ENCODE results near the gene LENG9. TPM values are rescaled to one million over a fixed set of nuclear protein-coding genes. Genes with fewer than 3 reads are reported as not detected.
A peak's percentile ranks its signal among the peaks of the same experiment; 100 is the strongest.
"Not testable (repeated sequence)": the region's sequence is repeated elsewhere in the genome, so short reads cannot be mapped to it uniquely, and the experiment has no call there.

The LENG9 gene
- 1 to 10 TPM; 4.2 to 5.1 TPM for total RNA-seq
- long read RNA-seq, donor 1, result 0 reads
- long read RNA-seq, donor 2, result 0 reads

DNA sequence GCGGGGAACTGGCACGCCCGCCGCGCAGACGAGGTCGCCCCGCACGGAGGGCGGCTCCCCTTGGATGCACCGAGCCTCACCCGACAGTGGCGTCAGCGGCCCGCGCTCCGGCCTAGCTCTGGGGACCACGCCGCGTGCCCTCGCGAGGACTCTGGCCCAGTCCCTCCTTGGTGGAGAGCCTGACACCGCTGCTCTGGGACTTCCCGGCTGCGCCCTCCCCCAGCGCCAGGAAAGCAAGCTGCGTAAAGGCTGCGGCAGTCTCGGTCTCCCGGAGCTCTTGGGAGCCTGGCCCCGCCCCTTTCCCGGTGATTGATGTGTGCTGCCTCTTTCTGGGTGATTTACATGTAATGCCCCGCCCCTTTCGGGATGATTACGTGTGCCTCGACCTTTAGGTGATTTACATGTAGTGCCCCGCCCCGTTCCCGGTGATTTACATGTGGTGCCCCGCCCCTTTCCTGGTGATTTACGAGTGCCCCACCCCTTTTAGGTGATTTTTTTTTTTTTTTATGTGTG, at the start of gene LENG9:
Gene LENG9, minus strand, starts transcription at position 248 of the 513 bp plus-strand sequence. CDS start 252 bp downstream, outside the sequence.
- intact Hi-C loops (cut with DNase I), result no loop called here
- peak; percentile 100 for DNase-seq (ENCODE audit: low spot score)

DNA sequence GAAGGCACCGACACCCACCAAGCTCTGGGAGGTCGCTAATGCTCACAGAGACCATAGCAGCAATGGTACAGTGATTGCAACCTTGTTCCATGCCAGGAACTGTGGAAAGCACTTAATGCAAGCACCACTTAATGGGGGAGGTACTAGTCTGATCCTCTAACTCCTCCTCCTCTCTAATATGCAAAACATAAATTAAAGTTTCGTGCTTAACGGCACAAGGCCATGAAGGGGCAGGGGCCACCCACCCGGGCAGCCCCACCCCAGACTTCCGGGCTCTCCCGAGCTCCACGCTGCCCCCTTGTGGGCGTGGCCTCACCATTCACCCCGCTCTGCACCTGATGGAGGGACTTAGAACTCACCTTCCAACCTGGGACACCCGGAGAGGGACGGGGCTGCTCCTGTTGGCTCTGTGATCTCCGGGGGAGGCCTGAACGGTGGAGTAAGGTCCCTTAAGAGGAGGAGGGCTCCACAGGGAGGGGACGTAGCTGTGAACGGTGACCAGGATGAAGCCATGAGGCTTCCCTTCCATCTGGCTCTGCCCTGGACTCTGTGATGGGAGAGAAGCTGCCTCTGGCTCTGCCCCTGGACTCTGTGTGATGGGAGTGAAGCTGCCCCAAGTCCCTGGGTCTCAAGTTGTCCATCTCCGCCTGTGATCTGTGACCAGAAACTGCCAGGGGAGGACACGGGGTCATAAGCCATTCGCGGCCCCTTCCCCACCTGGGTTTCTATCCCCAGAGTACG, 45.8 kb upstream of the LENG9 start:
- intact Hi-C loops (cut with DNase I), result not testable (repeated sequence)

GRCh38 chr19:54508487-54508886, 44.9 kb upstream of the LENG9 start:
- DNase-seq (ENCODE audit: low spot score); intact Hi-C loops (cut with DNase I): not testable (repeated sequence)

More for the DNA sequence above, 45.8 kb upstream of the LENG9 start:
- not testable (repeated sequence) for DNase-seq (ENCODE audit: low spot score)

DNA sequence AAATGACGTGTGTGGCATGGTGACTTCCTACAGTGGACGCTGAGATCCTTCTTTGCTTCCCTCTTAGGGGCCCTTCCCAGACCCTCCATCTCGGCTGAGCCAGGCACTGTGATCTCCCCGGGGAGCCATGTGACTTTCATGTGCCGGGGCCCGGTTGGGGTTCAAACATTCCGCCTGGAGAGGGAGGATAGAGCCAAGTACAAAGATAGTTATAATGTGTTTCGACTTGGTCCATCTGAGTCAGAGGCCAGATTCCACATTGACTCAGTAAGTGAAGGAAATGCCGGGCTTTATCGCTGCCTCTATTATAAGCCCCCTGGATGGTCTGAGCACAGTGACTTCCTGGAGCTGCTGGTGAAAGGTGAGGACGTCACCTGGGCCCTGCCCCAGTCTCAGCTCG, 44.2 kb upstream of the LENG9 start:
- no peak for DNase-seq (ENCODE audit: low spot score)
- intact Hi-C loops (cut with DNase I), result no loop called here

DNA sequence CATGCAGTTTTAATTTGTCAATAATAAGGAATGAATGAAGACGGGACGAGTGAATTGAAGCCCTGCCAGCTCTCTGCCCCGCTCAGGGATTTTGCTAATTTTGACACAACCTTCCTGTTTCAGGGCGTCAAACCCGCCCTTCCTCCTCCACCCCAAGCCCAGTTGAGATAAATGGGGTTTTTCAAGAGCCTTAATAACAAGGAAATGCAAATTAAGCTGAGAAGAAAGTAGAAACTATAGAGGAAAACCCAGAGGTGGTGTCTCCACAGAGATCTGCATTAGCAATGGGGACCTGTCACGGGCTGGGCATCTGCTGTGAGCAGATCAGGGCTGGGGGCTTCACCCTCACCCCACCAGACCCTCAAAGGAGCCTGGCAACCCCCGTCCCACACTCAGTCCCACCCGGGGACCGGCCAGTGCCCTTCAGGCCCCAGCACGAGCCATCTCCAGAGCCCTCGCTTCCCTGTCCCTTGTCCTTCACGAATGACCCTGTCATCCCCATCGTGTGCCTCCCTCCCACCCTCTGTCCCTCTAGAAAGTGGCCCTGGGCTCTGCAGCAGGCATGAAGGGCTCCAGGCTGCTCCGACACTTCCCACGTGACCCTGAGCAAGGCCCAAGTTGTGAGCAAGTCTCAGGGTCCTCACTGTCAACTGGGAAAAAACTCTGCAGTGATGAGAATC, 43.6 kb upstream of the LENG9 start:
- DNase-seq (ENCODE audit: low spot score); intact Hi-C loops (cut with DNase I): not testable (repeated sequence)

DNA sequence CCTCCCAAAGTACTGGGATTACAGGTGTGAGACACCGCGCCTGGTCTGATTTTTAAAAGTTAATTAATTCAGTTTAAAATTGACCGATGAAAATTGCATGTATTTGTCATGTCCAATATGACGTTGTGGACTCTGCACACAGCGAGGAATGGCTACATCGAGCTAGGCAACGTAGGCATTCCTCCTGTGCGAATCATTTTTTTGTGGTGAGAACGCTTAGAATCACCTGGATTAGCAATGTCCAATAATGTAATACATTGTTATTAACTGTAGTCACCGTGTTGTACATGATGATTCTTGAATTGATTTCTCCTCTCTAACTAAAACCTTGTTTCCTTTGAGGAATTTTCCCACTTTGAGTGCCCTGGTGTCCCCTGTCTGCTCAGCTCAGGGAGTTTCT, 42.5 kb upstream of the LENG9 start:
- DNase-seq (ENCODE audit: low spot score), result no peak
- intact Hi-C loops (cut with DNase I), result no loop called here

GRCh38 chr19:54505542-54505941, 42.0 kb upstream of the LENG9 start:
- intact Hi-C loops (cut with DNase I); DNase-seq (ENCODE audit: low spot score): not testable (repeated sequence)

- DNase-seq (ENCODE audit: low spot score), result no peak
- intact Hi-C loops (cut with DNase I), result no loop called here
Measured at GRCh38 chr19:54502518-54503048, 39.0 kb upstream of the LENG9 start, which contains the start of gene LAIR2. TSS of gene LAIR2 (plus strand) at chr19:54502831. CDS start at chr19:54502919, 88 bp downstream.

- DNase-seq (ENCODE audit: low spot score); intact Hi-C loops (cut with DNase I): not testable (repeated sequence)
Measured at GRCh38 chr19:54498451-54498772, 34.8 kb upstream of the LENG9 start.

DNA sequence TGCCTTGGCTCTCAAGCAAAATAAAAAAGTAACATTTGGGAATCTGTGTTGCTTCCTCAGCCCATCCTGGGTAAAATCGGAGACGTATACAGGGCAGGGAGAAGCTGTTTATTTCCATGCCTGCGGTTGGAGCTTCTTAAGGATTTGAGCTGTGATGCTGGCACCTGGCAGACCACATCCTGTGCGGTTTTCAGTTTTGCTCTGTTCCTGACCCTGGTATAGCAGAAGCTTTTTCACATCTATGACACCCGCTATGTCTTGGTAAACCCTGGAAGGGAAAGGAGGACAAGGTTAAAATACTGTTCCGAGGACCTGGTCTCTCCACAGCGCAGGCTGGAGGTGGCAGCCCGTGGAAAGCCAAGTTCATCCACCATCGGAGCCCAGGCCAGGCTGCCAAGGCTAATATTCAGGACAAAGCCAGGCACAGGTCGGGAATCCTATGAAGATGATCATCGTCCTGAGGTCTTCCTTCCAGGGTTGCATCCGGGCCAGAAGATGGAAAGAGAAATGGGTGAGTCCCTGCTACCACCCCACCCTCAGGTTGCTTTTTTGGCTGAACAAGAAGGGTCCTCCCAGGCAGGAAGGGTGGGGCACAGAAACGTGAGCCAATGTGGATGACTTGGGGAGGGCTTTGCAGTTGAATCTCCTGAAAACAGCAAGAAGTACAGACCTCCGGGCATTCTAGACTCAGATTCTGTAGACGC, 34.3 kb upstream of the LENG9 start:
- DNase-seq (ENCODE audit: low spot score); intact Hi-C loops (cut with DNase I): not testable (repeated sequence)

GRCh38 chr19:54495284-54495683, 31.7 kb upstream of the LENG9 start:
- DNase-seq (ENCODE audit: low spot score); intact Hi-C loops (cut with DNase I): not testable (repeated sequence)

GRCh38 chr19:54493967-54494585, 30.5 kb upstream of the LENG9 start:
- DNase-seq (ENCODE audit: low spot score), result no peak
- intact Hi-C loops (cut with DNase I), result no loop called here

GRCh38 chr19:54493056-54493455, 29.5 kb upstream of the LENG9 start:
- peak; percentile 56 for DNase-seq (ENCODE audit: low spot score)
- intact Hi-C loops (cut with DNase I), result not testable (repeated sequence)

GRCh38 chr19:54492568-54492967, 29.0 kb upstream of the LENG9 start:
- DNase-seq (ENCODE audit: low spot score), result peak; percentile 40
- intact Hi-C loops (cut with DNase I), result no loop called here

GRCh38 chr19:54489766-54490165, 26.2 kb upstream of the LENG9 start:
- intact Hi-C loops (cut with DNase I), result no loop called here
- peak; percentile 20 for DNase-seq (ENCODE audit: low spot score)

- no peak for DNase-seq (ENCODE audit: low spot score)
- intact Hi-C loops (cut with DNase I), result no loop called here
Measured at GRCh38 chr19:54489341-54489740, 25.8 kb upstream of the LENG9 start.

GRCh38 chr19:54485851-54486250, 22.3 kb upstream of the LENG9 start:
- intact Hi-C loops (cut with DNase I), result no loop called here
- peak; percentile 23 for DNase-seq (ENCODE audit: low spot score)

GRCh38 chr19:54484451-54484850, 20.9 kb upstream of the LENG9 start:
- DNase-seq (ENCODE audit: low spot score), result peak; percentile 68
- intact Hi-C loops (cut with DNase I), result no loop called here

- DNase-seq (ENCODE audit: low spot score), result no peak
- intact Hi-C loops (cut with DNase I), result no loop called here
Measured at GRCh38 chr19:54482889-54483288, 19.3 kb upstream of the LENG9 start.

Measured in posterior vena cava (tissue), 2 donors.